PC-3 (cell line): Measurements from ENCODE around the gene ZXDC. TPM values are rescaled to one million over a fixed set of nuclear protein-coding genes. Genes with fewer than 3 reads are reported as not detected.

ENCODE experiments used
- ATAC-seq: fragments of 200-7000 bp; cut with Tn5 transposase; 2 replicates; pipeline ENCODE4 v1.9.1; 2020; ENCODE audit warnings: mild to moderate bottlenecking, moderate library complexity
- BruUV-seq: library from RNA; stranded (reverse); fragments of 400-500 nt; replicated peaks from 2 replicates; lab custom pipeline; 2021; lab: Mats Ljungman, UMichigan
- CTCF ChIA-PET: fragments of 300-600 bp; sonication (Branson Sonifier 250); formaldehyde crosslinking; loops from one replicate; lab custom pipeline; 2022; ENCODE audit warnings: antibody characterized with exemption; lab: Charles Lee
- POLR2A ChIA-PET: fragments of 300-600 bp; sonication (Branson Sonifier 250); formaldehyde crosslinking; loops from one replicate; lab custom pipeline; 2022; ENCODE audit warnings: antibody characterized with exemption; ENCODE audit not compliant: unreplicated experiment; lab: Charles Lee
- DNase-seq: peaks from one replicate; pipeline ENCODE4 v3.0.0-alpha.2; 2015
- H2AFZ ChIP-seq: fragments of 300-600 bp; sonication (generic); 2 replicates; pipeline ENCODE4 v1.6.0; 2016; ENCODE audit warnings: antibody characterized with exemption, low read length
- H3F3A ChIP-seq: fragments of 300-600 bp; sonication (generic); one replicate; pipeline ENCODE4 v1.6.0; 2017; ENCODE audit warnings: antibody characterized with exemption, low read length, control low read depth, mild to moderate bottlenecking; ENCODE audit not compliant: unreplicated experiment
- H3K27ac ChIP-seq: fragments of 300-600 bp; sonication (generic); 2 replicates; pipeline ENCODE4 v1.5.1; 2016; ENCODE audit warnings: mild to moderate bottlenecking, low read length
- H3K27me3 ChIP-seq: fragments of 300-600 bp; sonication (generic); 2 replicates; pipeline ENCODE4 v1.6.1; 2016; ENCODE audit warnings: low read length, mixed read lengths
- H3K36me3 ChIP-seq: fragments of 300-600 bp; sonication (generic); 2 replicates; pipeline ENCODE4 v1.6.1; 2016; ENCODE audit warnings: low read depth, mixed run types, low read length, mixed read lengths
- H3K4me1 ChIP-seq: fragments of 300-600 bp; sonication (generic); 2 replicates; pipeline ENCODE4 v1.5.1; 2016; ENCODE audit warnings: low read length; ENCODE audit not compliant: insufficient read depth
- H3K4me2 ChIP-seq: fragments of 300-600 bp; sonication (generic); 2 replicates; pipeline ENCODE4 v1.6.0; 2016; ENCODE audit warnings: low read length
- H3K4me3 ChIP-seq: fragments of 300-600 bp; sonication (generic); 2 replicates; pipeline ENCODE4 v1.5.1; 2016; ENCODE audit warnings: mild to moderate bottlenecking, low read length, mixed read lengths
- H3K79me2 ChIP-seq: fragments of 300-600 bp; sonication (generic); 2 replicates; pipeline ENCODE4 v1.6.1; 2017; ENCODE audit warnings: low read length, mixed read lengths
- H3K9ac ChIP-seq: fragments of 300-600 bp; sonication (generic); 2 replicates; pipeline ENCODE4 v1.6.0; 2016; ENCODE audit warnings: mild to moderate bottlenecking, low read length
- H3K9me2 ChIP-seq: fragments of 300-600 bp; sonication (generic); replicated peaks from 2 replicates; pipeline ENCODE4 v1.6.1; 2016; ENCODE audit warnings: mixed run types, low read length, mixed read lengths
- H3K9me3 ChIP-seq: fragments of 300-600 bp; sonication (generic); 2 replicates; pipeline ENCODE4 v1.6.1; 2016; ENCODE audit warnings: low read length, mixed read lengths
- H4K20me1 ChIP-seq: fragments of 300-600 bp; sonication (generic); 2 replicates; pipeline ENCODE4 v1.6.1; 2016; ENCODE audit warnings: low read length, mixed read lengths
- CTCF ChIP-seq: fragments of 300-600 bp; sonication (generic); conservative IDR thresholded peaks from 2 replicates; pipeline ENCODE4 v1.5.1; 2017; ENCODE audit warnings: antibody characterized with exemption, low read depth, mild to moderate bottlenecking, low read length
- EZH2 ChIP-seq: fragments of 300-600 bp; sonication (generic); IDR thresholded peaks from one replicate; pipeline ENCODE4 v1.6.1; 2017; ENCODE audit warnings: antibody characterized with exemption, mild to moderate bottlenecking, low read length; ENCODE audit not compliant: unreplicated experiment
- EZH2phosphoT487 ChIP-seq: fragments of 300-600 bp; sonication (generic); IDR thresholded peaks from 2 replicates; pipeline ENCODE4 v1.6.1; 2018; ENCODE audit warnings: mild to moderate bottlenecking, antibody characterized with exemption, low read length, borderline replicate concordance
- intact Hi-C: fragments of 100-400 bp; cut with micrococcal nuclease; formaldehyde crosslinking; loops from 2 replicates; pipeline ENCODE4 v1.9.0; 2023
- total RNA-seq: library from RNA; depleted of rRNA; stranded (reverse); fragments of >200 nt; gene quantifications from 2 replicates; pipeline ENCODE4 v1.2.3, GENCODE V29; 2014

The ZXDC gene
- total RNA-seq, 1 experiment from 2014 or later: 18.7 TPM

- Histone ChIP-seq H3K4me3 (no peak overlapping the region), H3K79me2 (no peaks in the 10 kb centered on the region), H3K4me2 (no peak overlapping the region), H3K36me3 (no peaks in the 10 kb centered on the region), H3F3A (no peaks in the 10 kb centered on the region), H3K9me2 (no peaks in the 10 kb centered on the region), H4K20me1 (no peaks in the 10 kb centered on the region), H3K9ac (no peak overlapping the region), H3K27me3 (no peaks in the 10 kb centered on the region), H3K9me3 (no peaks in the 10 kb centered on the region), H3K4me1 (peaks cover 10% of the 10 kb centered on the region), H3K27ac (no peak overlapping the region), H2AFZ (no peak overlapping the region)
- no TSS peak for BruUV-seq
- ATAC-seq (no peak), DNase-seq (no peak)
- TF ChIP-seq CTCF (no peak), EZH2 (no peak), EZH2phosphoT487 (no peak)
- ChIA-PET CTCF (no interaction called here), POLR2A (no interaction called here)
- intact Hi-C loops: no loop called here
These were observed 77.9 kb downstream of the ZXDC start for GRCh38 chr3:126397610-126398422.

GRCh38 chr3:126396536-126396935, 79.2 kb downstream of the ZXDC start:
- Histone ChIP-seq H3K9me2 (no peaks in the 10 kb centered on the region), H4K20me1 (no peaks in the 10 kb centered on the region), H3K4me2 (no peak overlapping the region), H3K36me3 (no peaks in the 10 kb centered on the region), H3K9me3 (no peaks in the 10 kb centered on the region), H3K27me3 (no peaks in the 10 kb centered on the region), H3K79me2 (no peaks in the 10 kb centered on the region), H3K4me1 (peaks cover 10% of the 10 kb centered on the region), H3K27ac (no peak overlapping the region), H2AFZ (no peak overlapping the region), H3K9ac (no peak overlapping the region), H3F3A (no peaks in the 10 kb centered on the region), H3K4me3 (no peak overlapping the region)
- no peak for DNase-seq
- no peak for ATAC-seq
- POLR2A ChIA-PET: no interaction called here
- intact Hi-C loops: no loop called here
- CTCF ChIA-PET: no interaction called here
- TF ChIP-seq EZH2 (no peak), EZH2phosphoT487 (no peak), CTCF (no peak)
- no TSS peak for BruUV-seq

- Histone ChIP-seq H3K9me3 (no peaks in the 10 kb centered on the region), H3K9me2 (no peaks in the 10 kb centered on the region), H3K36me3 (no peaks in the 10 kb centered on the region), H3K27me3 (no peaks in the 10 kb centered on the region), H2AFZ (no peak overlapping the region), H3K9ac (no peak overlapping the region), H3K4me2 (no peak overlapping the region), H3K4me3 (no peak overlapping the region), H3K79me2 (no peaks in the 10 kb centered on the region), H3K4me1 (peaks cover 10% of the 10 kb centered on the region), H3F3A (no peaks in the 10 kb centered on the region), H3K27ac (no peak overlapping the region), H4K20me1 (no peaks in the 10 kb centered on the region)
- no TSS peak for BruUV-seq
- POLR2A ChIA-PET: no interaction called here
- intact Hi-C loops: no loop called here
- TF ChIP-seq EZH2phosphoT487 (no peak), EZH2 (no peak), CTCF (no peak)
- CTCF ChIA-PET: no interaction called here
- ATAC-seq: no peak
- DNase-seq: no peak
These were observed 79.7 kb downstream of the ZXDC start for GRCh38 chr3:126395846-126396513.
